HuH-7.5 (cell line): Measurements from ENCODE around the gene RFXANK.
"Not testable (repeated sequence)": the region's sequence is repeated elsewhere in the genome, so short reads cannot be mapped to it uniquely, and the experiment has no call there.

Source experiments
- DNase-seq: peaks from one replicate; pipeline ENCODE4 v3.0.0; 2011; ENCODE audit warnings: low spot score

RFXANK gene

GRCh38 chr19:19170053-19170872, 21.8 kb upstream of the RFXANK start, which contains the start of gene MEF2B:
Gene MEF2B (minus strand): TSS chr19:19170263. CDS start chr19:19150735, 19,528 bp downstream.
- DNase-seq = peak; percentile 99

- no peak for DNase-seq
Measured at GRCh38 chr19:19170873-19171672, 21.0 kb upstream of the RFXANK start.

- DNase-seq = peak; percentile 96
Measured at GRCh38 chr19:19171821-19172532, 20.1 kb upstream of the RFXANK start.

- not testable (repeated sequence) for DNase-seq
Measured at GRCh38 chr19:19173243-19173642, 18.8 kb upstream of the RFXANK start.

- no peak for DNase-seq
Measured at GRCh38 chr19:19176950-19177349, 15.1 kb upstream of the RFXANK start.

GRCh38 chr19:19179548-19180441, 12.3 kb upstream of the RFXANK start:
- DNase-seq = no peak

GRCh38 chr19:19181488-19181998, 10.5 kb upstream of the RFXANK start:
- no peak for DNase-seq

GRCh38 chr19:19185853-19186740, 6.0 kb upstream of the RFXANK start:
- peak; percentile 87 for DNase-seq

GRCh38 chr19:19186742-19187141, 5.3 kb upstream of the RFXANK start:
- DNase-seq = no peak

GRCh38 chr19:19191768-19192077, 335 bp upstream of the RFXANK start:
- no peak for DNase-seq

- no peak for DNase-seq
Measured at GRCh38 chr19:19192910-19193423, 909 bp downstream of the RFXANK start.

GRCh38 chr19:19193926-19194325, 1.9 kb downstream of the RFXANK start:
- DNase-seq = no peak

- DNase-seq = no peak
Measured at GRCh38 chr19:19201697-19202630, 9.9 kb downstream of the RFXANK start.

- no peak for DNase-seq
Measured at GRCh38 chr19:19202707-19203011, 10.6 kb downstream of the RFXANK start.

GRCh38 chr19:19203012-19203856, 11.2 kb downstream of the RFXANK start, which contains the start of gene NR2C2AP:
Gene NR2C2AP (minus strand): TSS chr19:19203414. CDS start chr19:19203060, 354 bp downstream.
- DNase-seq = peak; percentile 100

GRCh38 chr19:19204181-19204580, 12.1 kb downstream of the RFXANK start:
- no peak for DNase-seq

GRCh38 chr19:19205416-19206410, 13.7 kb downstream of the RFXANK start:
- DNase-seq = no peak
